H1 (cell line): ENCODE results near the gene AP4B1. TPM values are rescaled to one million over a fixed set of nuclear protein-coding genes. Genes with fewer than 3 reads are reported as not detected.

Experiments used
- CTCF ChIA-PET: fragments of 300-600 bp; sonication (Branson Sonifier 250); formaldehyde crosslinking; loops from one replicate; lab custom pipeline; 2021; ENCODE audit not compliant: partially characterized antibody; lab: Charles Lee
- POLR2A ChIA-PET: fragments of 300-600 bp; sonication (Branson Sonifier 250); formaldehyde crosslinking; loops from one replicate; lab custom pipeline; 2021; ENCODE audit warnings: inconsistent platforms; ENCODE audit not compliant: partially characterized antibody; lab: Charles Lee
- DNase-seq, 2 experiments: peaks; one replicate each; pipeline versions ENCODE4 v3.0.0 to v3.0.0-alpha.2; 2010 to 2022; ENCODE audit warnings: low spot score in 2 of 2, low read depth in 1 of 2, mixed read lengths in 1 of 2
- FAIRE-seq: peaks from 2 replicates; lab custom pipeline; 2011; peaks lifted over from hg19 to GRCh38; lab: Jason Lieb, UNC
- H2AFZ ChIP-seq: 2 replicates; pipeline ENCODE4 v1.8.1; 2012; ENCODE audit warnings: low read length, inconsistent platforms
- H2AK5ac ChIP-seq: 2 replicates; pipeline ENCODE4 v1.6.1; 2013; ENCODE audit warnings: low read depth, low read length
- H2BK120ac ChIP-seq: replicated peaks from 2 replicates; pipeline ENCODE3; 2013; ENCODE audit warnings: low read depth, low read length, inconsistent platforms
- H2BK12ac ChIP-seq: 2 replicates; pipeline ENCODE4 v1.6.1; 2013; ENCODE audit warnings: low read depth, low read length
- H2BK15ac ChIP-seq: 2 replicates; pipeline ENCODE4 v1.6.1; 2013; ENCODE audit warnings: low read length
- H2BK20ac ChIP-seq: 2 replicates; pipeline ENCODE4 v1.6.1; 2013; ENCODE audit warnings: low read length
- H2BK5ac ChIP-seq: 2 replicates; pipeline ENCODE4 v1.6.1; 2013; ENCODE audit warnings: low read depth, low read length
- H3K14ac ChIP-seq: 2 replicates; pipeline ENCODE4 v1.6.1; 2013; ENCODE audit warnings: inconsistent platforms; ENCODE audit not compliant: insufficient read length
- H3K18ac ChIP-seq: 2 replicates; pipeline ENCODE4 v1.6.1; 2013; ENCODE audit warnings: low read length; ENCODE audit errors: extremely low read depth
- H3K23ac ChIP-seq: 2 replicates; pipeline ENCODE4 v1.6.1; 2013; ENCODE audit warnings: inconsistent platforms; ENCODE audit not compliant: insufficient read length
- H3K23me2 ChIP-seq: 2 replicates; pipeline ENCODE4 v1.6.1; 2013; ENCODE audit warnings: low read depth, low read length
- H3K27ac ChIP-seq: 2 replicates; pipeline ENCODE4 v1.6.1; 2011; ENCODE audit warnings: low read depth, low read length, inconsistent platforms
- H3K27me3 ChIP-seq, 4 experiments: replicated peaks in 1 of 4; 1 replicate in 1 of 4; 2 replicates in 3 of 4; pipeline versions ENCODE4 v1.6.1 to v1.8.1; 2011 to 2013; ENCODE audit warnings: low read length in 3 of 4, mild to moderate bottlenecking in 3 of 4, inconsistent platforms in 2 of 4, mixed read lengths in 2 of 4, moderate library complexity in 1 of 4; ENCODE audit not compliant: control insufficient read depth in 3 of 4, insufficient read depth in 3 of 4; ENCODE audit errors: extremely low read depth in 1 of 4
- H3K36me3 ChIP-seq, 4 experiments: 2 replicates each; pipeline versions ENCODE4 v1.6.1 to v1.8.1; 2011 to 2013; ENCODE audit warnings: mild to moderate bottlenecking in 4 of 4, low read length in 3 of 4, moderate library complexity in 2 of 4, control low read depth in 1 of 4, inconsistent platforms in 1 of 4; ENCODE audit not compliant: insufficient read depth in 4 of 4, control insufficient read depth in 2 of 4
- H3K4ac ChIP-seq: replicated peaks from 2 replicates; pipeline ENCODE3; 2013; ENCODE audit warnings: low read length, low read depth, mixed read lengths, inconsistent platforms; ENCODE audit not compliant: insufficient read length
- H3K4me1 ChIP-seq, 4 experiments: replicated peaks in 1 of 4; 1 replicate in 1 of 4; 2 replicates in 3 of 4; pipeline versions ENCODE4 v1.6.1 to v1.8.1; 2011 to 2013; ENCODE audit warnings: low read length in 3 of 4, inconsistent platforms in 2 of 4, mixed read lengths in 1 of 4; ENCODE audit not compliant: insufficient read depth in 4 of 4, control insufficient read depth in 3 of 4
- H3K4me2 ChIP-seq, 2 experiments: 2 replicates each; pipeline versions ENCODE4 v1.6.1 to v1.8.1; 2011 to 2013; ENCODE audit warnings: low read depth in 2 of 2, low read length in 2 of 2, control low read depth in 1 of 2, inconsistent platforms in 1 of 2, mild to moderate bottlenecking in 1 of 2; ENCODE audit not compliant: insufficient read depth in 1 of 2
- H3K4me3 ChIP-seq, 4 experiments: fragments of 200-600, 300-600 bp in 1 of 4; sonication (generic), shearing (Covaris generic), sonication (Bioruptor Twin) in 1 of 4; 2 replicates each; pipeline versions ENCODE4 v1.5.1 to v1.8.1; 2011 to 2016; ENCODE audit warnings: low read length in 4 of 4, low read depth in 3 of 4, control low read depth in 2 of 4, inconsistent platforms in 2 of 4, mild to moderate bottlenecking in 2 of 4, mixed read lengths in 1 of 4, moderate library complexity in 1 of 4; ENCODE audit not compliant: insufficient read depth in 2 of 4; ENCODE audit errors: extremely low read depth in 1 of 4
- H3K56ac ChIP-seq: replicated peaks from 2 replicates; pipeline ENCODE3; 2013; ENCODE audit warnings: low read depth, mild to moderate bottlenecking, mixed read lengths, low read length, inconsistent platforms; ENCODE audit not compliant: insufficient read length
- H3K79me1 ChIP-seq: 2 replicates; pipeline ENCODE4 v1.6.1; 2013; ENCODE audit warnings: low read depth, low read length, control low read depth
- H3K79me2 ChIP-seq, 2 experiments: 2 replicates each; pipeline versions ENCODE4 v1.6.1 to v1.8.1; 2012 to 2013; ENCODE audit warnings: low read length in 2 of 2, mild to moderate bottlenecking in 2 of 2, inconsistent platforms in 1 of 2; ENCODE audit not compliant: insufficient read depth in 2 of 2, control insufficient read depth in 1 of 2
- H3K9ac ChIP-seq, 4 experiments: replicated peaks in 1 of 4; 1 replicate in 1 of 4; 2 replicates in 3 of 4; pipeline versions ENCODE4 v1.6.1 to v1.8.1; 2011 to 2013; ENCODE audit warnings: low read depth in 3 of 4, low read length in 3 of 4, control low read depth in 2 of 4, mild to moderate bottlenecking in 2 of 4, moderate library complexity in 2 of 4, inconsistent platforms in 1 of 4; ENCODE audit errors: extremely low read depth in 1 of 4
- H3K9me3 ChIP-seq, 2 experiments: 2 replicates each; pipeline versions ENCODE4 v1.6.1 to v1.8.1; 2012 to 2013; ENCODE audit warnings: mild to moderate bottlenecking in 2 of 2, moderate library complexity in 2 of 2, control low read depth in 1 of 2, inconsistent platforms in 1 of 2, low read depth in 1 of 2, low read length in 1 of 2, mixed read lengths in 1 of 2; ENCODE audit not compliant: insufficient read depth in 2 of 2
- H4K20me1 ChIP-seq, 2 experiments: replicated peaks in 1 of 2; 2 replicates each; pipeline versions ENCODE3 to v1.8.1; 2011 to 2013; ENCODE audit warnings: inconsistent platforms in 2 of 2, low read length in 2 of 2, mild to moderate bottlenecking in 1 of 2; ENCODE audit not compliant: insufficient read depth in 2 of 2, control insufficient read depth in 1 of 2
- H4K5ac ChIP-seq: 2 replicates; pipeline ENCODE4 v1.6.1; 2013; ENCODE audit warnings: low read length, low read depth, mixed read lengths, inconsistent platforms; ENCODE audit not compliant: insufficient read length
- H4K8ac ChIP-seq: 2 replicates; pipeline ENCODE4 v1.8.0; 2013; ENCODE audit warnings: mild to moderate bottlenecking, moderate library complexity, low read length, inconsistent platforms; ENCODE audit not compliant: insufficient read depth; ENCODE audit errors: extremely low read depth
- H4K91ac ChIP-seq: replicated peaks from 2 replicates; pipeline ENCODE3; 2013; ENCODE audit warnings: low read length, mixed read lengths, inconsistent platforms; ENCODE audit not compliant: insufficient read length
- ATF2 ChIP-seq: IDR thresholded peaks from 2 replicates; pipeline ENCODE4 v1.6.1; 2012; ENCODE audit warnings: low read length, inconsistent platforms
- GABPA ChIP-seq: IDR thresholded peaks from 2 replicates; pipeline ENCODE4 v1.6.1; 2011; ENCODE audit warnings: mild to moderate bottlenecking, low read length, moderate library complexity, borderline replicate concordance; ENCODE audit not compliant: insufficient read depth
- KDM1A ChIP-seq: fragments of 200-600, 300-600 bp; sonication (generic); IDR thresholded peaks from 2 replicates; pipeline ENCODE4 v1.7.1; 2016; ENCODE audit warnings: mild to moderate bottlenecking, low read length, borderline replicate concordance
- KDM5A ChIP-seq: fragments of 200-600 bp; IDR thresholded peaks from 2 replicates; pipeline ENCODE4 v1.7.1; 2012; ENCODE audit warnings: mild to moderate bottlenecking, low read length, inconsistent platforms, mixed read lengths
- MAFK ChIP-seq: IDR thresholded peaks from 2 replicates; pipeline ENCODE4 v1.6.1; 2012; ENCODE audit warnings: low read depth, mild to moderate bottlenecking, improper control_type of control experiment, low read length
- MAX ChIP-seq: IDR thresholded peaks from 2 replicates; pipeline ENCODE4 v1.6.1; 2012; ENCODE audit warnings: inconsistent platforms
- RXRA ChIP-seq: IDR thresholded peaks from 2 replicates; pipeline ENCODE4 v1.6.1; 2011; ENCODE audit warnings: low read depth, mild to moderate bottlenecking, low read length, moderate library complexity; ENCODE audit not compliant: insufficient read depth
- SIN3A ChIP-seq, 2 experiments: IDR thresholded peaks in 1 of 2; conservative IDR thresholded peaks in 1 of 2; 2 replicates each; pipeline ENCODE4 v1.6.1; 2011 to 2012; ENCODE audit warnings: low read length in 2 of 2, improper control_type of control experiment in 1 of 2, low read depth in 1 of 2, mild to moderate bottlenecking in 1 of 2
- SIX5 ChIP-seq: IDR thresholded peaks from 2 replicates; pipeline ENCODE4 v1.6.1; 2011; ENCODE audit warnings: mild to moderate bottlenecking, low read depth, low read length
- TAF7 ChIP-seq: optimal IDR thresholded peaks from 2 replicates; pipeline ENCODE3; 2011; ENCODE audit warnings: low read depth, mild to moderate bottlenecking, inconsistent platforms, low read length, moderate library complexity, borderline replicate concordance
- ZNF274 ChIP-seq: IDR thresholded peaks from 2 replicates; pipeline ENCODE4 v1.7.0; 2012; ENCODE audit warnings: low read length, borderline replicate concordance; ENCODE audit errors: extremely low read depth
- polyA plus RNA-seq, 7 experiments: library from polyadenylated mRNA; depleted of rRNA in 3 of 7; stranded (reverse) in 5 of 7; unstranded in 2 of 7; fragments of >200 nt in 5 of 7; fragments of 200-250 nt in 2 of 7; gene quantifications; 1 replicate in 5 of 7; 2 replicates in 1 of 7; 4 replicates in 1 of 7; pipeline versions ENCODE4 v1.2.1 to v1.2.3, GENCODE V29; 2011 to 2013; ENCODE audit warnings: missing spikeins in 2 of 7, mixed read lengths in 2 of 7
- total RNA-seq: library from RNA; stranded (reverse); fragmentation: NEBNext Ultra II Directional; extraction: Animal tissue kit (Norgen Biotek cat#: 25700); gene quantifications from 2 replicates; pipeline ENCODE4 v1.2.1, GENCODE V29; 2021
- TF ChIP-seq, protein P1 (sequence below): IDR thresholded peaks from 2 replicates; pipeline ENCODE4 v1.6.1; 2011; ENCODE audit warnings: low read depth, mild to moderate bottlenecking, low read length; ENCODE audit not compliant: insufficient read depth

Gene AP4B1
- total and polyA plus RNA-seq, 2 of the 8 experiments (the other 6 are each of a cell fraction or from before 2014, with no cell fraction given): 8.9 to 9.0 TPM

DNA sequence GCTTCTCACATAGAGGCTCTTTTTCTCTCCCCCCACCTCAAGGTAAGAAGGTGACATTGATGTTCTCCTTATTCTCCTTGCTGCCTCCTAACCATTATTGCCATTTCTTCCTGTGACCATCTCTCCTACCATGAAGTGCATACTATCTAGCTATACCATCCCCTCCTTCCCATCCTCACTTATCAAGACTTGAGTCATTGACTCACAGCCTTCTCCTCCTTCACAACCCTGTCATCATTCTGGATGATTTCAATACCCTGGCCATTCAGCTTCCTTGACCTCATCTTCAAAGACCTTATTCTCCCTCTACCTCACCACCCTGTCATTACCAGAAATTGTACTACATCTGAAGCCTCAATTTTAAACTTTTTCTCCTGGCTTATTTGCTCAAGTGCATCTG, 13.6 kb upstream of the AP4B1 start:
- no peak for FAIRE-seq
- TF ChIP-seq KDM1A (no peak), MAX (no peak), RXRA (no peak), GABPA (no peak), SIN3A (conservative IDR thresholded peaks at IDR 0.05 in 1 of 2, IDR thresholded peaks at IDR 0.05 in 1 of 2; ENCODE audit: low read depth in 1 of 2, low read length in 2 of 2) (no peak), KDM5A (no peak), SIX5 (no peak), MAFK (no peak), ATF2 (no peak), TAF7 (no peak), ZNF274 (no peak)
- TF ChIP-seq, protein P1, sequence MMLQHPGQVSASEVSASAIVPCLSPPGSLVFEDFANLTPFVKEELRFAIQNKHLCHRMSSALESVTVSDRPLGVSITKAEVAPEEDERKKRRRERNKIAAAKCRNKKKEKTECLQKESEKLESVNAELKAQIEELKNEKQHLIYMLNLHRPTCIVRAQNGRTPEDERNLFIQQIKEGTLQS: no peak

More for the DNA sequence above, 13.6 kb upstream of the AP4B1 start:
- no peak overlapping the region for H3K4ac ChIP-seq
- H3K27me3 ChIP-seq: no peaks in the 10 kb centered on the region
- no peak overlapping the region for H2BK20ac ChIP-seq
- H4K8ac ChIP-seq: no peak overlapping the region
- H3K14ac ChIP-seq: no peak overlapping the region
- H3K4me2 ChIP-seq: no peak overlapping the region
- H2BK120ac ChIP-seq: no peak overlapping the region
- H4K20me1 ChIP-seq: no peaks in the 10 kb centered on the region
- H3K23me2 ChIP-seq: no peaks in the 10 kb centered on the region
- H2BK12ac ChIP-seq: no peak overlapping the region
- no peaks in the 10 kb centered on the region for H3K79me1 ChIP-seq
- no peak overlapping the region for H3K56ac ChIP-seq
- H3K9me3 ChIP-seq: no peaks in the 10 kb centered on the region
- ChIA-PET CTCF (interaction anchor here (0.6 kb wide), 1 partner anchor 162 kb away, joined by 3 read pairs; no protein-coding TSS in a partner anchor), POLR2A (interaction anchor here (0.8 to 1.4 kb wide), 2 partner anchors 9 to 12 kb away, joined by 3 to 4 read pairs; no protein-coding TSS in a partner anchor)
- no peak overlapping the region for H2BK15ac ChIP-seq
- no peak overlapping the region for H3K23ac ChIP-seq
- H3K27ac ChIP-seq: no peak overlapping the region
- no peak overlapping the region for H4K91ac ChIP-seq
- no peak overlapping the region for H3K4me3 ChIP-seq
- DNase-seq: no peak
- no peaks in the 10 kb centered on the region for H3K36me3 ChIP-seq
- H2AK5ac ChIP-seq: no peak overlapping the region
- no peak overlapping the region for H3K9ac ChIP-seq
- no peaks in the 10 kb centered on the region for H3K4me1 ChIP-seq
- H3K79me2 ChIP-seq: no peaks in the 10 kb centered on the region
- no peak overlapping the region for H2AFZ ChIP-seq
- no peak overlapping the region for H4K5ac ChIP-seq
- no peak overlapping the region for H2BK5ac ChIP-seq
- no peak overlapping the region for H3K18ac ChIP-seq
